Panc1 (cell line): ENCODE results near the gene SAMD4B. TPM values are rescaled to one million over a fixed set of nuclear protein-coding genes. Genes with fewer than 3 reads are reported as not detected.
A peak's percentile ranks its signal among the peaks of the same experiment; 100 is the strongest.

Source experiments
- ATAC-seq: fragments of 200-7000 bp; cut with Tn5 transposase; 2 replicates; pipeline ENCODE4 v1.9.1; 2020; ENCODE audit warnings: mild to moderate bottlenecking, moderate library complexity
- BruUV-seq: library from RNA; stranded (reverse); fragments of 400-500 nt; replicated peaks from 2 replicates; lab custom pipeline; 2021; lab: Mats Ljungman, UMichigan
- CTCF ChIA-PET: fragments of 300-600 bp; sonication (Branson Sonifier 250); formaldehyde crosslinking; loops from one replicate; lab custom pipeline; 2022; ENCODE audit warnings: antibody characterized with exemption; lab: Charles Lee
- POLR2A ChIA-PET: fragments of 300-600 bp; sonication (Branson Sonifier 250); formaldehyde crosslinking; loops from one replicate; lab custom pipeline; 2022; ENCODE audit warnings: antibody characterized with exemption; lab: Charles Lee
- DNase-seq: peaks from one replicate; pipeline ENCODE4 v3.0.0-alpha.2; 2010; ENCODE audit warnings: low read depth, low spot score
- H3K27ac ChIP-seq: 2 replicates; pipeline ENCODE4 v1.5.1; 2011; ENCODE audit warnings: mild to moderate bottlenecking, low read length, inconsistent platforms
- H3K27me3 ChIP-seq: fragments of 200-500 bp; sonication (Bioruptor generic); 2 replicates; pipeline ENCODE4 v1.6.0; 2014; ENCODE audit warnings: low read length, inconsistent platforms; ENCODE audit not compliant: control insufficient read depth, insufficient read depth
- H3K36me3 ChIP-seq: fragments of 200-500 bp; sonication (Bioruptor generic); 2 replicates; pipeline ENCODE4 v1.5.1; 2014; ENCODE audit warnings: inconsistent platforms, mild to moderate bottlenecking, low read length, moderate library complexity; ENCODE audit not compliant: control insufficient read depth, insufficient read depth
- H3K4me1 ChIP-seq: 2 replicates; pipeline ENCODE4 v1.5.1; 2011; ENCODE audit warnings: inconsistent platforms, mild to moderate bottlenecking, low read length, moderate library complexity; ENCODE audit not compliant: control insufficient read depth, insufficient read depth
- H3K4me3 ChIP-seq, 2 experiments: 2 replicates each; pipeline ENCODE4 v1.5.1; 2011 to 2012; ENCODE audit warnings: low read depth in 2 of 2, low read length in 2 of 2, mild to moderate bottlenecking in 2 of 2, inconsistent platforms in 1 of 2, moderate library complexity in 1 of 2
- H3K9me3 ChIP-seq: fragments of 200-500 bp; sonication (Bioruptor generic); 2 replicates; pipeline ENCODE4 v1.5.1; 2014; ENCODE audit warnings: low read depth, mild to moderate bottlenecking, inconsistent platforms, low read length, moderate library complexity; ENCODE audit not compliant: control insufficient read depth, insufficient read depth
- POLR2AphosphoS5 ChIP-seq: IDR thresholded peaks from 2 replicates; pipeline ENCODE4 v1.6.1; 2012; ENCODE audit warnings: mild to moderate bottlenecking, low read depth, low read length, moderate library complexity
- SIN3A ChIP-seq: IDR thresholded peaks from 2 replicates; pipeline ENCODE4 v1.6.1; 2012; ENCODE audit warnings: low read depth, mild to moderate bottlenecking, low read length, moderate library complexity, borderline replicate concordance; ENCODE audit not compliant: insufficient read depth
- TCF7L2 ChIP-seq: IDR thresholded peaks from 2 replicates; pipeline ENCODE4 v1.6.1; 2011; ENCODE audit warnings: mild to moderate bottlenecking, low read depth, low read length, inconsistent platforms
- in situ Hi-C: cut with HindIII; loops from 2 replicates; pipeline ENCODE4 v1.10.0; 2016; ENCODE audit warnings: low sequenced_read_pairs, low pct_unique_long_range_greater_than_20kb
- intact Hi-C: fragments of 100-400 bp; cut with micrococcal nuclease; formaldehyde crosslinking; loops from one replicate; pipeline ENCODE4 v1.10.0; 2022; ENCODE audit not compliant: unreplicated experiment
- total RNA-seq: library from RNA; stranded (reverse); gene quantifications from one replicate; pipeline ENCODE4 v1.2.1, GENCODE V29; 2021; ENCODE audit not compliant: unreplicated experiment
- TF ChIP-seq, protein P1 (sequence below), 2 experiments: IDR thresholded peaks; 2 replicates each; pipeline ENCODE4 v1.6.1; 2011 to 2012; ENCODE audit warnings: low read depth in 2 of 2, control low read depth in 1 of 2, low read length in 1 of 2, mild to moderate bottlenecking in 1 of 2, moderate library complexity in 1 of 2; ENCODE audit not compliant: insufficient read depth in 1 of 2
- TF ChIP-seq, protein P2 (sequence below): fragments of 450-650 bp; IDR thresholded peaks from 2 replicates; pipeline ENCODE4 v1.5.1; 2017; ENCODE audit warnings: mild to moderate bottlenecking

SAMD4B gene
- total RNA-seq, 1 experiment from 2014 or later: 1,339 TPM

- H3K27me3 ChIP-seq: peaks cover 6% of the 10 kb centered on the region
- ATAC-seq: no peak
- no peaks in the 10 kb centered on the region for H3K9me3 ChIP-seq
- no TSS peak for BruUV-seq
- DNase-seq: no peak
- in situ Hi-C loops: no loop called here
- no peak for TF ChIP-seq TCF7L2
- TF ChIP-seq, protein P1, sequence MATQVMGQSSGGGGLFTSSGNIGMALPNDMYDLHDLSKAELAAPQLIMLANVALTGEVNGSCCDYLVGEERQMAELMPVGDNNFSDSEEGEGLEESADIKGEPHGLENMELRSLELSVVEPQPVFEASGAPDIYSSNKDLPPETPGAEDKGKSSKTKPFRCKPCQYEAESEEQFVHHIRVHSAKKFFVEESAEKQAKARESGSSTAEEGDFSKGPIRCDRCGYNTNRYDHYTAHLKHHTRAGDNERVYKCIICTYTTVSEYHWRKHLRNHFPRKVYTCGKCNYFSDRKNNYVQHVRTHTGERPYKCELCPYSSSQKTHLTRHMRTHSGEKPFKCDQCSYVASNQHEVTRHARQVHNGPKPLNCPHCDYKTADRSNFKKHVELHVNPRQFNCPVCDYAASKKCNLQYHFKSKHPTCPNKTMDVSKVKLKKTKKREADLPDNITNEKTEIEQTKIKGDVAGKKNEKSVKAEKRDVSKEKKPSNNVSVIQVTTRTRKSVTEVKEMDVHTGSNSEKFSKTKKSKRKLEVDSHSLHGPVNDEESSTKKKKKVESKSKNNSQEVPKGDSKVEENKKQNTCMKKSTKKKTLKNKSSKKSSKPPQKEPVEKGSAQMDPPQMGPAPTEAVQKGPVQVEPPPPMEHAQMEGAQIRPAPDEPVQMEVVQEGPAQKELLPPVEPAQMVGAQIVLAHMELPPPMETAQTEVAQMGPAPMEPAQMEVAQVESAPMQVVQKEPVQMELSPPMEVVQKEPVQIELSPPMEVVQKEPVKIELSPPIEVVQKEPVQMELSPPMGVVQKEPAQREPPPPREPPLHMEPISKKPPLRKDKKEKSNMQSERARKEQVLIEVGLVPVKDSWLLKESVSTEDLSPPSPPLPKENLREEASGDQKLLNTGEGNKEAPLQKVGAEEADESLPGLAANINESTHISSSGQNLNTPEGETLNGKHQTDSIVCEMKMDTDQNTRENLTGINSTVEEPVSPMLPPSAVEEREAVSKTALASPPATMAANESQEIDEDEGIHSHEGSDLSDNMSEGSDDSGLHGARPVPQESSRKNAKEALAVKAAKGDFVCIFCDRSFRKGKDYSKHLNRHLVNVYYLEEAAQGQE (IDR thresholded peaks at IDR 0.05; ENCODE audit: insufficient read depth in 1 of 2, low read depth in 2 of 2, low read length in 1 of 2): no peak
- no peak for TF ChIP-seq SIN3A
- TF ChIP-seq POLR2AphosphoS5: no peak
- TF ChIP-seq, protein P2, sequence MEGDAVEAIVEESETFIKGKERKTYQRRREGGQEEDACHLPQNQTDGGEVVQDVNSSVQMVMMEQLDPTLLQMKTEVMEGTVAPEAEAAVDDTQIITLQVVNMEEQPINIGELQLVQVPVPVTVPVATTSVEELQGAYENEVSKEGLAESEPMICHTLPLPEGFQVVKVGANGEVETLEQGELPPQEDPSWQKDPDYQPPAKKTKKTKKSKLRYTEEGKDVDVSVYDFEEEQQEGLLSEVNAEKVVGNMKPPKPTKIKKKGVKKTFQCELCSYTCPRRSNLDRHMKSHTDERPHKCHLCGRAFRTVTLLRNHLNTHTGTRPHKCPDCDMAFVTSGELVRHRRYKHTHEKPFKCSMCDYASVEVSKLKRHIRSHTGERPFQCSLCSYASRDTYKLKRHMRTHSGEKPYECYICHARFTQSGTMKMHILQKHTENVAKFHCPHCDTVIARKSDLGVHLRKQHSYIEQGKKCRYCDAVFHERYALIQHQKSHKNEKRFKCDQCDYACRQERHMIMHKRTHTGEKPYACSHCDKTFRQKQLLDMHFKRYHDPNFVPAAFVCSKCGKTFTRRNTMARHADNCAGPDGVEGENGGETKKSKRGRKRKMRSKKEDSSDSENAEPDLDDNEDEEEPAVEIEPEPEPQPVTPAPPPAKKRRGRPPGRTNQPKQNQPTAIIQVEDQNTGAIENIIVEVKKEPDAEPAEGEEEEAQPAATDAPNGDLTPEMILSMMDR: no peak
- no peaks in the 10 kb centered on the region for H3K36me3 ChIP-seq
- intact Hi-C loops: no loop called here
- H3K27ac ChIP-seq: no peak overlapping the region
- peaks cover 4% of the 10 kb centered on the region for H3K4me1 ChIP-seq
- ChIA-PET POLR2A (interaction anchor here (0.8 kb wide), 1 partner anchor 15 kb away, joined by 3 read pairs; no protein-coding TSS in a partner anchor), CTCF (interaction anchor here (1.4 kb wide), 1 partner anchor 8 kb away, joined by 4 read pairs; no protein-coding TSS in a partner anchor)
- H3K4me3 ChIP-seq: no peak overlapping the region
Measured at GRCh38 chr19:39318690-39319089, 23.5 kb upstream of the SAMD4B start.

DNA sequence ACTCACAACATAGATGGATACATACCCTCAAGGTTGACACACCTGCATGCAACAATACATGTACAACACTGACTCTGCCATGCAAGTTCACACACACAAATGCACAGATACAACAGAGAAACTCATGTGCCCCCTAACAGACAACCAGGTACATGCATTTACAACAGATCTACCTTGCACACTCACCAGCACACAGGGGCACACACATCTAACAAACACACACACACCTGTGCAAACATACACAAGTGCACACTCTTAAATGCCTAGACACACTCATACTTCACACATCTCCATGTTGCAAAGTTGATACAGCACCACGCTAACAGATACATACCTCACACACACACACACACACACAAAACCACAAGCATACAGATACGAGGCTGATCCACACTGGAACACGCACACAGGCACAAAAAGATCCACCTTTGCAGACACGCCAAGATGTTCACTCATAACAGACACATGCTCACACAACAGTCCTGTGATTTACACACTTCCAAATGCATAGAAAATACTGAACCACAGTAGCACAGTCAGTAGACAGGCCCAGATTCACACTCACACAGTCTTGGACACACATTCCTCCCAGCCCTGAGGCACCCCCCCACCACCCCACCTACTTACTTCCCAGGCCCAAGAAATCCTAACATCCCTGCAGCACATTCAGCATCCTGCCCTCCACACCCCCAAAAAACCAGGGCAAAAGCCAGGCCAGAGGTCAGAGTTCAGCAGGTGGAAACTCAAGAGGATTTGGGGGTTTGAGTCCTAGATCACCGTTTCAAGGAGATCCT is 22.9 kb upstream of the SAMD4B start:
- TF ChIP-seq TCF7L2: no peak
- TF ChIP-seq, protein P1 (IDR thresholded peaks at IDR 0.05; ENCODE audit: insufficient read depth in 1 of 2, low read depth in 2 of 2, low read length in 1 of 2): no peak
- TF ChIP-seq, protein P2: no peak
- no peak for TF ChIP-seq POLR2AphosphoS5
- TF ChIP-seq SIN3A: no peak
- BruUV-seq: TSS peak; percentile 67
- intact Hi-C loops: no loop called here

More for the DNA sequence above, 22.9 kb upstream of the SAMD4B start:
- in situ Hi-C loops: no loop called here
- H3K27me3 ChIP-seq: peaks cover 6% of the 10 kb centered on the region
- no peaks in the 10 kb centered on the region for H3K9me3 ChIP-seq
- DNase-seq (no peak), ATAC-seq (no peak)
- H3K27ac ChIP-seq: no peak overlapping the region
- H3K4me1 ChIP-seq: peaks cover 4% of the 10 kb centered on the region
- H3K4me3 ChIP-seq: peak overlapping the region in 1 of 2 experiments; percentile 56; a peak in 1 of 4 replicates
- no peaks in the 10 kb centered on the region for H3K36me3 ChIP-seq
- ChIA-PET CTCF (no interaction called here), POLR2A (interaction anchor here (0.8 kb wide), 1 partner anchor 16 kb away, joined by 3 read pairs; no protein-coding TSS in a partner anchor)
